Breast epithelium (tissue), 4 donors: ENCODE measurements around the gene MYO1E. TPM values are rescaled to one million over a fixed set of nuclear protein-coding genes. Genes with fewer than 3 reads are reported as not detected.

ENCODE experiments used
- DNase-seq, 2 donors: peaks; one replicate each; pipeline ENCODE4 v3.0.0-alpha.2; 2019; ENCODE audit warnings: low spot score in 2 of 2
- H3K27ac ChIP-seq, 2 donors: fragments of 200-600 bp; sonication (generic) in 1 of 2; one replicate each; pipeline ENCODE4 v1.5.1; 2016 to 2019; ENCODE audit warnings: mild to moderate bottlenecking in 1 of 2
- H3K27me3 ChIP-seq, 2 donors: fragments of 200-600 bp; sonication (generic) in 1 of 2; one replicate each; pipeline versions ENCODE4 v1.5.1 to v1.6.0; 2017 to 2019; ENCODE audit warnings: control low read depth in 1 of 2, mild to moderate bottlenecking in 1 of 2
- H3K36me3 ChIP-seq: fragments of 200-600 bp; one replicate; pipeline ENCODE4 v1.5.1; 2019
- H3K4me1 ChIP-seq, 2 donors: fragments of 200-600 bp; sonication (generic); one replicate each; pipeline ENCODE4 v1.5.1; 2016 to 2019; ENCODE audit warnings: control low read depth in 1 of 2
- H3K4me3 ChIP-seq, 3 donors: fragments of 200-600 bp; sonication (generic); 1 replicate in 2 of 3; 2 replicates in 1 of 3; pipeline ENCODE4 v1.5.1; 2016 to 2019; ENCODE audit warnings: mild to moderate bottlenecking in 3 of 3, moderate library complexity in 2 of 3
- H3K9me3 ChIP-seq, 2 donors: fragments of 200-600 bp; sonication (generic) in 1 of 2; one replicate each; pipeline ENCODE4 v1.5.1; 2016 to 2019; ENCODE audit warnings: control low read depth in 1 of 2
- CTCF ChIP-seq, 3 donors: fragments of 450-650 bp; IDR thresholded peaks; one replicate each; pipeline ENCODE4 v1.5.1; 2016 to 2017; ENCODE audit warnings: antibody characterized with exemption in 3 of 3, mild to moderate bottlenecking in 3 of 3, moderate library complexity in 3 of 3
- POLR2A ChIP-seq: fragments of 450-650 bp; IDR thresholded peaks from one replicate; pipeline ENCODE4 v1.6.1; 2016; ENCODE audit warnings: antibody characterized with exemption, mild to moderate bottlenecking, moderate library complexity
- POLR2AphosphoS5 ChIP-seq, 3 donors: sonication (generic); formaldehyde crosslinking; IDR thresholded peaks; one replicate each; pipeline ENCODE4 v1.6.1; 2017; ENCODE audit warnings: antibody characterized with exemption in 3 of 3
- intact Hi-C: fragments of 100-400 bp; cut with DNase I; formaldehyde crosslinking; loops from one replicate; pipeline ENCODE4 v1.15.1; 2023; ENCODE audit warnings: low total_unique reads
- total RNA-seq, 3 donors: library from RNA; depleted of rRNA; stranded (reverse); fragments of >200 nt; gene quantifications; one replicate each; pipeline ENCODE4 v1.1.0, GENCODE V29; 2016

The MYO1E gene
- total RNA-seq, 3 donors from 2014 or later, result 51.5 to 76.1 (median 68.6) TPM

DNA sequence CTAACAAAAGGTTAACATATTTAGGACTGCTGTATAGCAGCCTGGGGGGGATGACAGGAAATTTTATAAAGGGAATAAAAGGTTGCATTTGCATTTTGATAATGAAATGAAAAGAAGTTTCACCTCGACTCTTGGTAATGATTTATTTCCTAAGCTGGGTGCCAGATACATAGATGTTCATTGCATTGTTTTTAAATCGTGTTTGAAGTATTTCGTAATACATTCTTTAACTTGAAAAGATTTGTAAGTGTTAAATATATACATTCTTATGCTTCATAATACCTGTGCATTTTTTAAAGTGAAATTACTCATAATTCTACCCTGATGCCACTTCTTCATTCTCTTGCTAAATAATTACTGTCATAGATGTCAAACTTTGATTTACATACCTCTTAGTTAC, 143.2 kb downstream of the MYO1E start:
- intact Hi-C loops, result no loop called here

DNA sequence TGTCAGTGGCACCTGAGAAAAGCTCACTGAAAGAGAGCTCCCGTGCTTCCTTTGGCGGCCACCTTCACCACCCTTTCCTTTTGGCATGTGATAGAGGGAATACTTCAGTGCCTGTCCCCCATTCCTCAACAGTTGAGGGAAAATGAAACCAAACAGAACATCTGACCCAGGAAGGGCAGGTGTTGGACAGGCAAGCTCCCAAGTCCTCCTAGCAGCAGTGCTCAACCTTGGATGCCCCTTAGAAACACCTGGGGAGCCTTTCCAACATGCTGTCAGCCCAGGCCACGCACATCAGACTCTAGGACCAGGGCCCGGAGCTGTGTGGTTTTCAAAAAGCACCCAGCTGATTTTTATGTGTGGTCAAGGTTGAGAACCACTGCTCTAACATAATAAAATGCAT, 143.7 kb downstream of the MYO1E start:
- no peak overlapping the region for H3K27ac ChIP-seq
- no peak overlapping the region for H3K4me3 ChIP-seq
- H3K36me3 ChIP-seq, result no peaks in the 10 kb centered on the region
- TF ChIP-seq CTCF (IDR thresholded peaks at IDR 0.05), result no peak
- no peaks in the 10 kb centered on the region for H3K27me3 ChIP-seq
- H3K9me3 ChIP-seq, result no peaks in the 10 kb centered on the region
- DNase-seq, result no peak
- intact Hi-C loops, result no loop called here
- H3K4me1 ChIP-seq, result peaks cover 0 to 8% of the 10 kb centered on the region in 2 donors

More for the DNA sequence above, 143.2 kb downstream of the MYO1E start:
- no peak for DNase-seq
- Histone ChIP-seq H3K4me3 (no peak overlapping the region), H3K27ac (no peak overlapping the region), H3K27me3 (no peaks in the 10 kb centered on the region), H3K36me3 (no peaks in the 10 kb centered on the region), H3K4me1 (peaks cover 0 to 8% of the 10 kb centered on the region in 2 donors), H3K9me3 (no peaks in the 10 kb centered on the region)
- TF ChIP-seq CTCF (IDR thresholded peaks at IDR 0.05), result no peak
- TF ChIP-seq POLR2AphosphoS5 (IDR thresholded peaks at IDR 0.05), result no peak
- no peak for TF ChIP-seq POLR2A

GRCh38 chr15:59227021-59227420, 145.7 kb downstream of the MYO1E start:
- DNase-seq, result no peak
- H3K4me1 ChIP-seq, result peaks cover 0 to under 1% of the 10 kb centered on the region in 2 donors
- intact Hi-C loops, result no loop called here

DNA sequence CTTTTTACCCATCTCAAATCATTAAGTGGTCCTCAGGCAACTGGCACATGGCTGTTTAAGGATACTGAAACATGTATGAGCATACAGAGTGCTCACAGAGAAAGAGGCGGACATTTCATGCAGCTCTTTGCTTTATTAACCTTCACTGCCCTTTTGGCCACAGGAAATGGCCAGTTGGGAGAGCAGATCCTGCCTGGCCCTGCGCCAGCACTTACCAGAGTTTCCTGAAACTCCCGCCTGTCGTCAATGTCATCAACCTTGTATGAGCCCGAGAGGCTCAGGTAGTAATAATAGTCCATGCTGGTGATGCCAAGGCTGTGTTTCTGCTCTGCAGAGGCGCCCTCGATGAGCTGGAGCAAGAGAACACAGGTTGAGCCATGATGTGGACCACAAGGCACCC, 148.2 kb downstream of the MYO1E start:
- Histone ChIP-seq H3K4me1 (no peaks in the 10 kb centered on the region), H3K4me3 (no peak overlapping the region), H3K9me3 (no peaks in the 10 kb centered on the region), H3K27me3 (no peaks in the 10 kb centered on the region), H3K27ac (no peak overlapping the region), H3K36me3 (no peaks in the 10 kb centered on the region)
- intact Hi-C loops, result no loop called here
- TF ChIP-seq POLR2A, result no peak
- TF ChIP-seq POLR2AphosphoS5 (IDR thresholded peaks at IDR 0.05), result no peak
- TF ChIP-seq CTCF (IDR thresholded peaks at IDR 0.05), result no peak
- DNase-seq, result no peak

More at GRCh38 chr15:59227021-59227420, 145.7 kb downstream of the MYO1E start:
- no peaks in the 10 kb centered on the region for H3K9me3 ChIP-seq
- no peak overlapping the region for H3K27ac ChIP-seq
- no peaks in the 10 kb centered on the region for H3K27me3 ChIP-seq
- H3K36me3 ChIP-seq, result no peaks in the 10 kb centered on the region
- H3K4me3 ChIP-seq, result no peak overlapping the region
- TF ChIP-seq CTCF (IDR thresholded peaks at IDR 0.05) (no peak), POLR2AphosphoS5 (IDR thresholded peaks at IDR 0.05) (no peak), POLR2A (no peak)

- no peak for TF ChIP-seq POLR2AphosphoS5 (IDR thresholded peaks at IDR 0.05)
- TF ChIP-seq POLR2A, result no peak
- TF ChIP-seq CTCF (IDR thresholded peaks at IDR 0.05), result no peak
- no peak overlapping the region for H3K4me3 ChIP-seq
- no peak overlapping the region for H3K27ac ChIP-seq
- no peaks in the 10 kb centered on the region for H3K4me1 ChIP-seq
- no peaks in the 10 kb centered on the region for H3K36me3 ChIP-seq
- DNase-seq, result no peak
- no peaks in the 10 kb centered on the region for H3K27me3 ChIP-seq
- H3K9me3 ChIP-seq, result no peaks in the 10 kb centered on the region
- intact Hi-C loops, result no loop called here
These were observed 148.9 kb downstream of the MYO1E start for GRCh38 chr15:59223736-59224135.
